Measurements from ENCODE around the gene ACOT12.

DNA sequence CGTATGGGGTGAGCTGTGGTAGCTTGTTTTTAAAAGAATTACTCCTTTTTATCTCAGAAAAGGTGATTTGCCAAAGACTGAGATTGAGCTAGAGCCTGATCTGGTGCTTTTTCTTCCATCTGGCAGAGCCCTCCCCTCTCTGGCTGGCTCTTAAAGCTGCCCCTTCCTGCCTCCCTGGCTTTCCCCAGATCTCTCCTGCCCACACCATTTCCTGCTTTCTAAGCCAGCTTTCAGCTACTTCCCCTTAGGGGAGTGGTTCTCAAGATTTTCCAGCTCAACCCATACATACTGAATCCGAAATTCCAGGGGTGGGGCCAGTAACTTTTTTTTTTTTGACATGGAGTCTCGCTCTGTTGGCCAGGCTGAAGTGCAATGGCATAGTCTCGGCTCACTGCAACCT is 4.8 kb upstream of the ACOT12 start:
- TF ChIP-seq, protein P1, sequence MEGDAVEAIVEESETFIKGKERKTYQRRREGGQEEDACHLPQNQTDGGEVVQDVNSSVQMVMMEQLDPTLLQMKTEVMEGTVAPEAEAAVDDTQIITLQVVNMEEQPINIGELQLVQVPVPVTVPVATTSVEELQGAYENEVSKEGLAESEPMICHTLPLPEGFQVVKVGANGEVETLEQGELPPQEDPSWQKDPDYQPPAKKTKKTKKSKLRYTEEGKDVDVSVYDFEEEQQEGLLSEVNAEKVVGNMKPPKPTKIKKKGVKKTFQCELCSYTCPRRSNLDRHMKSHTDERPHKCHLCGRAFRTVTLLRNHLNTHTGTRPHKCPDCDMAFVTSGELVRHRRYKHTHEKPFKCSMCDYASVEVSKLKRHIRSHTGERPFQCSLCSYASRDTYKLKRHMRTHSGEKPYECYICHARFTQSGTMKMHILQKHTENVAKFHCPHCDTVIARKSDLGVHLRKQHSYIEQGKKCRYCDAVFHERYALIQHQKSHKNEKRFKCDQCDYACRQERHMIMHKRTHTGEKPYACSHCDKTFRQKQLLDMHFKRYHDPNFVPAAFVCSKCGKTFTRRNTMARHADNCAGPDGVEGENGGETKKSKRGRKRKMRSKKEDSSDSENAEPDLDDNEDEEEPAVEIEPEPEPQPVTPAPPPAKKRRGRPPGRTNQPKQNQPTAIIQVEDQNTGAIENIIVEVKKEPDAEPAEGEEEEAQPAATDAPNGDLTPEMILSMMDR (IDR thresholded peaks at IDR 0.05): no peak
- TF ChIP-seq POLR2A (IDR thresholded peaks at IDR 0.05): no peak
- TF ChIP-seq EP300 (IDR thresholded peaks at IDR 0.05): no peak
